ENCODE results near the gene JAG1. TPM values are rescaled to one million over a fixed set of nuclear protein-coding genes. Genes with fewer than 3 reads are reported as not detected.

Gene JAG1
- total and polyA plus RNA-seq, 9 of the 15 experiments (the other 6 are each of a cell fraction or from before 2014, with no cell fraction given) = 0.04 to 0.40 (median 0.07) TPM

GRCh38 chr20:10641467-10641866 is 32.3 kb downstream of the JAG1 start:
- Histone ChIP-seq H3K27ac (ENCODE audit: extremely low read depth, low read depth, low read length) (no peak overlapping the region), H3K9me1 (ENCODE audit: control insufficient read depth, insufficient read depth, low read length) (no peaks in the 10 kb centered on the region), H4K20me1 (replicated peaks; ENCODE audit: control insufficient read depth, insufficient read depth, low read length) (no peaks in the 10 kb centered on the region), H3K9me3 (replicated peaks; ENCODE audit: control insufficient read depth, insufficient read depth, low read depth, low read length) (no peaks in the 10 kb centered on the region), H3K4me1 (replicated peaks in 1 of 2; ENCODE audit: control insufficient read depth in 2 of 2, insufficient read depth in 2 of 2, low read length in 2 of 2) (no peaks in the 10 kb centered on the region), H3K27me3 (ENCODE audit: control insufficient read depth in 2 of 2, insufficient read depth in 2 of 2, low read length in 2 of 2) (peaks cover 4 to 27% of the 10 kb centered on the region in 2 experiments; a peak in 4 of 5 replicates), H3K36me3 (ENCODE audit: control insufficient read depth, insufficient read depth, low read length) (no peaks in the 10 kb centered on the region), H3K9ac (ENCODE audit: insufficient read depth in 1 of 2, low read depth in 2 of 2, low read length in 2 of 2) (no peak overlapping the region), H3K4me3 (no peak overlapping the region), H2AFZ (ENCODE audit: low read depth, low read length) (no peak overlapping the region), H3K4me2 (ENCODE audit: insufficient read depth, low read length) (no peak overlapping the region), H3K79me2 (ENCODE audit: control insufficient read depth, insufficient read depth, low read length) (no peaks in the 10 kb centered on the region)
- POLR2A ChIA-PET = no interaction called here
- CTCF ChIA-PET (ENCODE audit: low intra/inter-chr PET ratio) = no interaction called here
- BruUV-seq (replicated peaks) = no TSS peak
- no peak for FAIRE-seq
- DNase-seq (ENCODE audit: extremely low read depth in 1 of 4, low spot score in 3 of 4) = no peak
- in situ Hi-C loops (cut with MboI) = no loop called here
- intact Hi-C loops (cut with micrococcal nuclease) = no loop called here
- no peak for TF ChIP-seq ZNF232 (CRISPR knock-in tag; IDR thresholded peaks at IDR 0.05)
- no peak for TF ChIP-seq TAF9B (IDR thresholded peaks at IDR 0.05; ENCODE audit: partially characterized antibody)
- no peak for TF ChIP-seq NFIX (CRISPR knock-in tag; IDR thresholded peaks at IDR 0.05; ENCODE audit: low read depth)
- no peak for TF ChIP-seq TCF15 (CRISPR knock-in tag; IDR thresholded peaks at IDR 0.05)
- no peak for TF ChIP-seq SP1 (CRISPR knock-in tag; IDR thresholded peaks at IDR 0.05)
- no peak for TF ChIP-seq ZNF696 (CRISPR knock-in tag; conservative IDR thresholded peaks at IDR 0.05)
- no peak for TF ChIP-seq SMARCE1 (IDR thresholded peaks at IDR 0.05)
- no peak for TF ChIP-seq POLR2AphosphoS5 (IDR thresholded peaks at IDR 0.05; ENCODE audit: control insufficient read depth, insufficient read depth, low read depth, low read length)
- TF ChIP-seq ZNF785 (CRISPR knock-in tag; IDR thresholded peaks at IDR 0.05) = no peak
- no peak for TF ChIP-seq NELFE (IDR thresholded peaks at IDR 0.05; ENCODE audit: insufficient read depth, insufficient read length)
- TF ChIP-seq AFF1 (IDR thresholded peaks at IDR 0.05; ENCODE audit: low read depth in 1 of 2, partially characterized antibody in 2 of 2) = no peak
- no peak for ATAC-seq
- 4% methylated on average over 11 of the region's 12 CpGs for WGBS (ENCODE audit: insufficient coverage, low coverage, missing lambda C conversion rate)

Measured in K562 (cell line).